Neuronal stem cell (in vitro differentiated cells): ENCODE results near the gene DNM3.
A peak's percentile ranks its signal among the peaks of the same experiment; 100 is the strongest.

Experiments used
- DNase-seq: peaks from one replicate; pipeline ENCODE4 v3.0.0-alpha.2; 2013; ENCODE audit warnings: low spot score
- H2AFZ ChIP-seq: one replicate; pipeline ENCODE4 v1.6.1; 2013; ENCODE audit warnings: mild to moderate bottlenecking, low read length, inconsistent platforms
- H2AK5ac ChIP-seq: 2 replicates; pipeline ENCODE4 v1.6.1; 2013; ENCODE audit warnings: low read depth, mild to moderate bottlenecking, inconsistent platforms, low read length, moderate library complexity, mixed read lengths
- H2BK120ac ChIP-seq: 2 replicates; pipeline ENCODE4 v1.6.1; 2013; ENCODE audit warnings: low read depth, mild to moderate bottlenecking, inconsistent platforms, low read length, moderate library complexity, mixed read lengths
- H2BK12ac ChIP-seq: one replicate; pipeline ENCODE4 v1.6.1; 2013; ENCODE audit warnings: low read length, inconsistent platforms
- H2BK15ac ChIP-seq: 2 replicates; pipeline ENCODE4 v1.6.1; 2013; ENCODE audit warnings: mild to moderate bottlenecking, low read length, inconsistent platforms, mixed read lengths
- H2BK5ac ChIP-seq: one replicate; pipeline ENCODE4 v1.6.1; 2013; ENCODE audit warnings: inconsistent platforms, mild to moderate bottlenecking, low read length, moderate library complexity
- H3K14ac ChIP-seq: one replicate; pipeline ENCODE4 v1.6.1; 2013; ENCODE audit warnings: low read length, inconsistent platforms
- H3K18ac ChIP-seq: 2 replicates; pipeline ENCODE4 v1.6.1; 2013; ENCODE audit warnings: low read length, inconsistent platforms
- H3K23ac ChIP-seq: 2 replicates; pipeline ENCODE4 v1.6.1; 2013; ENCODE audit warnings: low read depth, mild to moderate bottlenecking, mixed read lengths, low read length, inconsistent platforms; ENCODE audit not compliant: poor library complexity
- H3K27ac ChIP-seq: replicated peaks from 3 replicates; pipeline ENCODE4 v1.5.1; 2013; ENCODE audit warnings: low read length, inconsistent platforms
- H3K27me3 ChIP-seq, 3 experiments: 2 replicates each; pipeline ENCODE4 v1.6.1; 2013; ENCODE audit warnings: low read length in 3 of 3, mild to moderate bottlenecking in 2 of 3, inconsistent platforms in 1 of 3, low read depth in 1 of 3, mixed read lengths in 1 of 3, moderate library complexity in 1 of 3; ENCODE audit not compliant: control insufficient read depth in 3 of 3, insufficient read depth in 3 of 3
- H3K36me3 ChIP-seq, 2 donors: replicated peaks in 1 of 2; 2 replicates each; pipeline ENCODE4 v1.6.1; 2013; ENCODE audit warnings: low read length in 2 of 2; ENCODE audit not compliant: control insufficient read depth in 2 of 2, insufficient read depth in 2 of 2
- H3K4ac ChIP-seq: 2 replicates; pipeline ENCODE4 v1.6.1; 2013; ENCODE audit warnings: inconsistent platforms, mild to moderate bottlenecking, low read length, moderate library complexity
- H3K4me1 ChIP-seq, 2 donors: 1 replicate in 1 of 2; 2 replicates in 1 of 2; pipeline ENCODE4 v1.6.1; 2013; ENCODE audit warnings: low read length in 2 of 2, low read depth in 1 of 2; ENCODE audit not compliant: control insufficient read depth in 2 of 2, insufficient read depth in 1 of 2
- H3K4me2 ChIP-seq: one replicate; pipeline ENCODE4 v1.6.1; 2013; ENCODE audit warnings: mild to moderate bottlenecking, low read length, inconsistent platforms; ENCODE audit not compliant: insufficient read depth, poor library complexity, severe bottlenecking
- H3K4me3 ChIP-seq, 2 donors: 2 replicates each; pipeline ENCODE4 v1.5.1; 2013; ENCODE audit warnings: low read length in 2 of 2, mild to moderate bottlenecking in 2 of 2, inconsistent platforms in 1 of 2, moderate library complexity in 1 of 2
- H3K79me1 ChIP-seq: one replicate; pipeline ENCODE4 v1.6.1; 2013; ENCODE audit warnings: low read depth, mild to moderate bottlenecking, inconsistent platforms, low read length, moderate library complexity
- H3K9ac ChIP-seq: one replicate; pipeline ENCODE4 v1.6.1; 2013; ENCODE audit warnings: mild to moderate bottlenecking, low read depth, low read length, inconsistent platforms; ENCODE audit not compliant: poor library complexity
- H3K9me3 ChIP-seq, 2 donors: replicated peaks in 1 of 2; 2 replicates each; pipeline versions ENCODE3 to v1.6.1; 2013; ENCODE audit warnings: low read length in 2 of 2, mild to moderate bottlenecking in 2 of 2, inconsistent platforms in 1 of 2, low read depth in 1 of 2, mixed read lengths in 1 of 2, moderate library complexity in 1 of 2; ENCODE audit not compliant: control insufficient read depth in 2 of 2, insufficient read depth in 1 of 2
- H4K8ac ChIP-seq: one replicate; pipeline ENCODE4 v1.6.1; 2013; ENCODE audit warnings: low read depth, mild to moderate bottlenecking, inconsistent platforms, low read length, moderate library complexity
- H4K91ac ChIP-seq: one replicate; pipeline ENCODE4 v1.6.1; 2013; ENCODE audit warnings: low read length, low read depth, mild to moderate bottlenecking, inconsistent platforms; ENCODE audit not compliant: poor library complexity
- WGBS, 2 donors: extraction: QIAGEN DNeasy Blood & Tissue Kit; methylation state at CpG; one replicate each; pipeline ENCODE4 v1.1.7; 2013; ENCODE audit warnings: missing lambda C conversion rate in 2 of 2, mixed read lengths in 1 of 2; ENCODE audit not compliant: insufficient read length in 2 of 2, insufficient replicate concordance in 1 of 2; ENCODE audit errors: extremely low coverage in 2 of 2; 5-methylcytosine and 5-hydroxymethylcytosine counted together

Gene DNM3

GRCh38 chr1:172277275-172277674 lies 436.0 kb downstream of the DNM3 start:
- Histone ChIP-seq H3K4ac (no peak overlapping the region), H4K8ac (no peak overlapping the region)

GRCh38 chr1:172277989-172278388 lies 436.7 kb downstream of the DNM3 start:
- Histone ChIP-seq H3K4me1 (peaks cover 0 to 16% of the 10 kb centered on the region in 2 donors), H3K4me2 (no peak overlapping the region), H3K79me1 (no peaks in the 10 kb centered on the region), H3K27me3 (no peaks in the 10 kb centered on the region), H3K36me3 (no peaks in the 10 kb centered on the region), H3K9ac (no peak overlapping the region), H3K23ac (no peak overlapping the region), H4K8ac (no peak overlapping the region), H3K14ac (no peak overlapping the region), H3K4me3 (no peak overlapping the region), H3K27ac (no peak overlapping the region), H3K4ac (no peak overlapping the region), H2BK15ac (no peak overlapping the region), H2BK12ac (no peak overlapping the region), H2BK120ac (no peak overlapping the region), H3K18ac (no peak overlapping the region), H2BK5ac (no peak overlapping the region), H2AK5ac (no peak overlapping the region), H3K9me3 (peaks cover 0 to 6% of the 10 kb centered on the region in 2 donors), H4K91ac (no peak overlapping the region), H2AFZ (no peak overlapping the region)
- no peak for DNase-seq
- no CpG with 5 or more reads among the region's 1 CpG for WGBS, 2 donors

More at GRCh38 chr1:172277275-172277674, 436.0 kb downstream of the DNM3 start:
- Histone ChIP-seq H2AFZ (no peak overlapping the region), H2AK5ac (no peak overlapping the region), H3K4me3 (no peak overlapping the region), H3K27ac (no peak overlapping the region), H3K23ac (no peak overlapping the region), H2BK15ac (no peak overlapping the region), H3K4me1 (peaks cover 0 to 16% of the 10 kb centered on the region in 2 donors), H2BK5ac (no peak overlapping the region), H2BK12ac (no peak overlapping the region), H3K18ac (no peak overlapping the region), H3K4me2 (no peak overlapping the region), H3K27me3 (no peaks in the 10 kb centered on the region), H3K9me3 (peaks cover 0 to 6% of the 10 kb centered on the region in 2 donors), H3K36me3 (no peaks in the 10 kb centered on the region), H3K9ac (no peak overlapping the region), H3K79me1 (no peaks in the 10 kb centered on the region), H4K91ac (no peak overlapping the region), H2BK120ac (no peak overlapping the region), H3K14ac (no peak overlapping the region)
- WGBS, 2 donors = no CpG with 5 or more reads among the region's 1 CpG
- DNase-seq = no peak

GRCh38 chr1:172278478-172278877 lies 437.2 kb downstream of the DNM3 start:
- Histone ChIP-seq H3K79me1 (no peaks in the 10 kb centered on the region), H2AFZ (peak overlapping the region; percentile 62), H3K23ac (no peak overlapping the region), H3K4me3 (no peak overlapping the region), H3K14ac (no peak overlapping the region), H3K4me1 (peaks cover 0 to 16% of the 10 kb centered on the region in 2 donors), H4K8ac (no peak overlapping the region), H2BK15ac (no peak overlapping the region), H3K4me2 (no peak overlapping the region), H3K27ac (no peak overlapping the region), H2BK120ac (no peak overlapping the region), H3K18ac (no peak overlapping the region), H3K27me3 (no peaks in the 10 kb centered on the region), H4K91ac (no peak overlapping the region), H2BK5ac (no peak overlapping the region), H3K36me3 (no peaks in the 10 kb centered on the region), H2AK5ac (no peak overlapping the region), H3K9ac (no peak overlapping the region), H3K9me3 (peaks cover 0 to 6% of the 10 kb centered on the region in 2 donors), H2BK12ac (no peak overlapping the region), H3K4ac (no peak overlapping the region)
- no CpG with 5 or more reads among the region's 1 CpG for WGBS, 2 donors
- DNase-seq = no peak

- WGBS, 2 donors = no CpG with 5 or more reads among the region's 4 CpGs
- Histone ChIP-seq H2AK5ac (no peak overlapping the region), H2BK5ac (no peak overlapping the region), H3K27me3 (no peaks in the 10 kb centered on the region), H2BK12ac (no peak overlapping the region), H3K27ac (no peak overlapping the region), H4K91ac (no peak overlapping the region), H3K4me3 (no peak overlapping the region), H3K4me1 (peaks cover 0 to 16% of the 10 kb centered on the region in 2 donors), H3K14ac (no peak overlapping the region), H3K23ac (no peak overlapping the region), H3K9me3 (peaks cover 0 to 6% of the 10 kb centered on the region in 2 donors), H2BK15ac (no peak overlapping the region), H3K18ac (no peak overlapping the region), H2BK120ac (no peak overlapping the region), H3K79me1 (no peaks in the 10 kb centered on the region), H3K36me3 (no peaks in the 10 kb centered on the region), H3K4me2 (no peak overlapping the region), H3K4ac (no peak overlapping the region), H2AFZ (peak overlapping the region; percentile 67), H3K9ac (no peak overlapping the region), H4K8ac (no peak overlapping the region)
- DNase-seq = no peak
Measured at GRCh38 chr1:172279939-172280636, 438.8 kb downstream of the DNM3 start.
